Neural cell (in vitro differentiated cells): ENCODE data around the gene FREM2.

Source experiments
- CTCF ChIP-seq: fragments of 450-650 bp; IDR thresholded peaks from 2 replicates; pipeline ENCODE4 v1.5.1; 2014; ENCODE audit warnings: antibody characterized with exemption, mild to moderate bottlenecking, moderate library complexity; ENCODE audit not compliant: poor library complexity, severe bottlenecking
- EP300 ChIP-seq: fragments of 450-650 bp; conservative IDR thresholded peaks from 2 replicates; pipeline ENCODE4 v1.6.1; 2014; ENCODE audit warnings: antibody characterized with exemption, mild to moderate bottlenecking, moderate library complexity; ENCODE audit not compliant: poor library complexity, severe bottlenecking
- EZH2 ChIP-seq: fragments of 200-600, 300-800 bp; shearing (Covaris generic), sonication (generic); IDR thresholded peaks from 2 replicates; pipeline ENCODE4 v1.6.1; 2014; ENCODE audit warnings: antibody characterized with exemption, low read length, borderline replicate concordance, mild to moderate bottlenecking; ENCODE audit not compliant: insufficient read depth, poor library complexity, severe bottlenecking
- MXI1 ChIP-seq: fragments of 450-650 bp; conservative IDR thresholded peaks from 2 replicates; pipeline ENCODE4 v1.6.1; 2014; ENCODE audit warnings: antibody characterized with exemption, mild to moderate bottlenecking; ENCODE audit not compliant: poor library complexity, severe bottlenecking
- POLR2AphosphoS5 ChIP-seq: IDR thresholded peaks from 2 replicates; pipeline ENCODE4 v1.6.1; 2012
- RAD21 ChIP-seq: fragments of 450-650 bp; conservative IDR thresholded peaks from 2 replicates; pipeline ENCODE4 v1.6.1; 2014; ENCODE audit warnings: antibody characterized with exemption, mild to moderate bottlenecking, moderate library complexity
- REST ChIP-seq: IDR thresholded peaks from 2 replicates; pipeline ENCODE4 v1.6.1; 2012; ENCODE audit warnings: borderline replicate concordance
- SMC3 ChIP-seq: fragments of 450-650 bp; conservative IDR thresholded peaks from 2 replicates; pipeline ENCODE4 v1.6.1; 2014; ENCODE audit warnings: antibody characterized with exemption, mild to moderate bottlenecking, moderate library complexity; ENCODE audit not compliant: poor library complexity
- TAF1 ChIP-seq: IDR thresholded peaks from 2 replicates; pipeline ENCODE4 v1.6.1; 2012; ENCODE audit warnings: low read depth

- no peak for TF ChIP-seq EP300
- no peak for TF ChIP-seq CTCF
- no peak for TF ChIP-seq EZH2
- no peak for TF ChIP-seq TAF1
- TF ChIP-seq POLR2AphosphoS5 = no peak
- TF ChIP-seq RAD21 = no peak
- no peak for TF ChIP-seq MXI1
- no peak for TF ChIP-seq REST
- no peak for TF ChIP-seq SMC3
These were observed 117.7 kb downstream of the FREM2 start for GRCh38 chr13:38804536-38804935.
